Muscle layer of colon (tissue), 2 donors: ENCODE data around the gene CNTNAP5.

ENCODE experiments used
- H3K27ac ChIP-seq: one replicate; pipeline ENCODE4 v1.7.0; 2013; ENCODE audit warnings: low read depth, mild to moderate bottlenecking, low read length, moderate library complexity
- H3K27me3 ChIP-seq, 2 donors: one replicate each; pipeline ENCODE4 v1.7.0; 2013; ENCODE audit warnings: low read length in 2 of 2, mild to moderate bottlenecking in 2 of 2; ENCODE audit not compliant: insufficient read depth in 2 of 2, control insufficient read depth in 1 of 2
- H3K36me3 ChIP-seq: one replicate; pipeline ENCODE4 v1.7.0; 2013; ENCODE audit warnings: mild to moderate bottlenecking, low read length; ENCODE audit not compliant: insufficient read depth
- H3K4me1 ChIP-seq: one replicate; pipeline ENCODE4 v1.7.0; 2013; ENCODE audit warnings: mild to moderate bottlenecking, low read length; ENCODE audit not compliant: insufficient read depth
- H3K4me3 ChIP-seq, 2 donors: one replicate each; pipeline ENCODE4 v1.7.0; 2013; ENCODE audit warnings: low read length in 2 of 2, low read depth in 1 of 2, mild to moderate bottlenecking in 1 of 2, moderate library complexity in 1 of 2
- H3K9ac ChIP-seq: one replicate; pipeline ENCODE4 v1.7.0; 2013; ENCODE audit warnings: low read length
- H3K9me3 ChIP-seq: one replicate; pipeline ENCODE4 v1.7.0; 2013; ENCODE audit warnings: mild to moderate bottlenecking, low read length
- donor health status: abdominal sarcoma.
- donor health status: Adenocarcinoma of cecum.

CNTNAP5 gene

DNA sequence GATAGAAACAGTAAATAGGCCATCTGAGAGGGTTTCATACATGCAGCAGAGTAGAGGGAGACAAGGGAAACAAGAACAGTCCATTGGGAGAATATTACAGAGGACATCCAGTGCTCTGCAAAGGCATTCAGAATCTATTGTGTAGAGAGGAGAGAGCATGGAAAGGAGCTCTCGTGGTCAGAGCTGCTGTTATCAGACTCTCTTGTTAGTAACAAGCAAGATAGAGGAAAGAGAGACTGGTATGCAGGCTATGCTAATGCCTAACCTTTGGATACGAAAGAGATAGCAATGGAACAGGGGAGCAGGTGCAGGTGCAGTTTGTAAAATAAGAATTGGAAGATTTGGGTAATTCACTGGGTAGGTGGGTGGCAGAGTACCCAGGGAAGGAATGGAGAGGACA, 855.9 kb downstream of the CNTNAP5 start:
- Histone ChIP-seq H3K4me3 (no peak overlapping the region), H3K27me3 (no peaks in the 10 kb centered on the region), H3K9ac (no peak overlapping the region)

DNA sequence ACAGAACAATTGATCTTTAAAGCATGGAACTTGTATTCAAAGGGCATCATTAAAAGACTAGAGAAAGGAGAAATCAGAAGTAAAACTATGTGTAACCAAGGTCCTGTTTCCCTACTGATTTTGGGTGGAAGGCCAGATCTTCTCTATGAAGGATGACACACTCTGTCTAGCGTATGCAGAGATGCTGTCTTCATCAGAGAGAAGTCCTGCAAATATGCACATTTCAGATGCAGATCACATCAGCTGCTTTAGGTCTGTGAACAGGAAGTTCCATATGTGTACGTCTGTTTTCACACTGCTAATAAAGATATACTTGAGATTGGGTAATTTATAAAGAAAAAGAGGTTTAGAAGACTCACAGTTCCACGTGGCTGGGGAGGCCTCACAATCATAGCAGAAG, 857.3 kb downstream of the CNTNAP5 start:
- Histone ChIP-seq H3K36me3 (no peaks in the 10 kb centered on the region), H3K27me3 (no peaks in the 10 kb centered on the region), H3K9me3 (no peaks in the 10 kb centered on the region), H3K27ac (no peak overlapping the region), H3K4me1 (no peaks in the 10 kb centered on the region), H3K4me3 (no peak overlapping the region), H3K9ac (no peak overlapping the region)

More for the DNA sequence above, 855.9 kb downstream of the CNTNAP5 start:
- no peak overlapping the region for H3K27ac ChIP-seq
- no peaks in the 10 kb centered on the region for H3K4me1 ChIP-seq
- H3K9me3 ChIP-seq: no peaks in the 10 kb centered on the region
- H3K36me3 ChIP-seq: no peaks in the 10 kb centered on the region

DNA sequence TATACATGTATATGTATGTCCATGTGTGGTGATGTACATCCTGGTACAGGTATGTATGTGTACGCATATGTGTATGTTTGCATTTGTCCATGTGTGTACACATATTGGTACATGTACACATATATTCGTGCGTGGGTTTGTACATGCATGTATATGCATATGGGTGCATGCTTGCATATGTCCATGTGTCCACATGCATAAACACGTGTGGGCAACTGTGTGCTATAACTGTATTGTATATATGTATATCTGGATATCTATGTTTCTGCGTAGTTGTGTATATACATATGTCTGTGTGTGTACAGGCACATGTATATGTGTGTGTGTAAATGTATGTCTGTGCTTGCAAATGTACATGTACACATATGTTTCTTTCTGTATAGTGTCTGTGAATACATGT, 858.5 kb downstream of the CNTNAP5 start:
- Histone ChIP-seq H3K4me1 (no peaks in the 10 kb centered on the region), H3K9ac (no peak overlapping the region), H3K27ac (no peak overlapping the region), H3K9me3 (no peaks in the 10 kb centered on the region), H3K36me3 (no peaks in the 10 kb centered on the region), H3K4me3 (no peak overlapping the region), H3K27me3 (no peaks in the 10 kb centered on the region)

DNA sequence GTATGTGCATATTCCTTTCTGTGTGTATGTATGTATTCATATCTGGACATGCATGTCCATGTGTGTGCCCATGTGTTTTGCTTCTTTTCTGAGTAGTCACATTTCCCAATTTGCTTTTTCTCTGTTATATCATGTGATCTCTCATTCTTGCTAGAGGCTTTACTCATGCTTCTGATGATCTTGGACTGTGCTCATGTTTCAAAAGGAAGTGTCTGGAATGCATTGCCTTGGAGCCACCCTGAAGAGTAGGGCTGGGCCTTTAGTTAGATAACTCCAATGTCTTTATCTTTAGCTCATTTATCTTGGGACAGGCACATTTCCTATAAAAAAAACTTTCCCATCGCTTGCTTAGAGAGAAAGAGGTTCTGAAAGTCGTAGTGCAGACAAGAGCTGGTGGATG, 859.2 kb downstream of the CNTNAP5 start:
- no peak overlapping the region for H3K9ac ChIP-seq
- no peak overlapping the region for H3K27ac ChIP-seq
- H3K4me3 ChIP-seq: no peak overlapping the region
- H3K36me3 ChIP-seq: no peaks in the 10 kb centered on the region
- H3K4me1 ChIP-seq: no peaks in the 10 kb centered on the region
- no peaks in the 10 kb centered on the region for H3K9me3 ChIP-seq
- no peaks in the 10 kb centered on the region for H3K27me3 ChIP-seq

DNA sequence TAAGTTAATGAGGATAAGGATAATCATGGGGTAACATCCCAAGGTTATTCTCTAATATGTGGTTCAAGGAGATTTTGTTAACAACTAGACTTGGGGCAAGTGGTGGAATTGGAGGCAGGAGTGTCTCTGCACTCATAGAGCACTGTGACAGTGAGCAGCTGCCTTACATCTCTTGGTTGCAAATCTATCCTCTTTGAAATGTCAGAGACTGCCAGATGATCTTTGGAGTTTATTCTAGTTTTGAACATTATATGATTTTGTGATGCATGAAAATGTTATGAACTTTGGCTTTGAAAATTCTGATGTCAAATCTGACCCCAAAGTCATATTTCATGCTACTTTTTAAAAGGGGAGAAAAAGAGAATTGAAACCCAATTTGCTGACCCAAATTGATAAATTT, 861.1 kb downstream of the CNTNAP5 start:
- Histone ChIP-seq H3K27me3 (no peaks in the 10 kb centered on the region), H3K27ac (no peak overlapping the region), H3K36me3 (no peaks in the 10 kb centered on the region), H3K9me3 (no peaks in the 10 kb centered on the region), H3K4me3 (no peak overlapping the region), H3K9ac (no peak overlapping the region), H3K4me1 (no peaks in the 10 kb centered on the region)

DNA sequence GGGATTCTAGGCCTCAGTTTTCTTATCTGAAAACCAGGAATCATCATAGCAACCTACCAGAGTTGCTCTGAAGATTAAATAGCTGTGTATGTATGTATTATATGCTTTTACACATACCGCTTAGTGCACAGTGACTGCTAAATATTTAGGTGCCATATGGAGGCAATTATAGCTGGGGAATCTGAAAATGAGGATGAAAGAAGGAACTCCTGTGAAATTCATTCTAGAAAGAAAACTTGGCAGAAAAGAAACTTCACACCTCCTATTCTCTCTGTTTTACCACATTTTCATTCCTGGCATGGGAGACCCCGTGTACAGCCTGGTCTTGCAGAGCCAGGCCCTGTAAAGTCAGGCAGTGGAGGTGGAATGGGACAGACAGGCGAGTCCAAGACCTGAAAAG, 862.4 kb downstream of the CNTNAP5 start:
- no peaks in the 10 kb centered on the region for H3K36me3 ChIP-seq
- H3K27me3 ChIP-seq: no peaks in the 10 kb centered on the region
- no peaks in the 10 kb centered on the region for H3K4me1 ChIP-seq
- H3K9me3 ChIP-seq: no peaks in the 10 kb centered on the region
- H3K4me3 ChIP-seq: no peak overlapping the region
- H3K27ac ChIP-seq: no peak overlapping the region
- H3K9ac ChIP-seq: no peak overlapping the region

DNA sequence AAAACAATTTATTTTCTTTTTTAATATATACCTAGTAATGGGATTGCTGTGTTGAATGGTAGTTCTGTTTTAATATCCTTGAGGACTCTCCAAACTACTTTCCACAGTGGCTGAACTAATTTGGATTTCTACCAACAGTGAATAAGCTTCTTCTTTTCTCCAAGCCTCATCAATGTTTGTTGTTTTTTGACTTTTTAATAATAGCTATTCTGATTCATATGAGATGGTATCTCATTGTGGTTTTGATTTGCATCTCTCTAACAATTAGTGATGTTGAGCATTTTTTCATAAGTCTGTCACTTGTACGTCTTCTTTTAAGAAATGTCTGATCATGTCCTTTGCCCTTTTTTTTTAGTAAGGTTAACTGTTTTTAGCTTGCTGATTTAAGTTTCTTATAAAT, 863.3 kb downstream of the CNTNAP5 start:
- Histone ChIP-seq H3K4me1 (no peaks in the 10 kb centered on the region), H3K36me3 (no peaks in the 10 kb centered on the region), H3K4me3 (no peak overlapping the region), H3K9me3 (no peaks in the 10 kb centered on the region), H3K27ac (no peak overlapping the region), H3K9ac (no peak overlapping the region), H3K27me3 (no peaks in the 10 kb centered on the region)

DNA sequence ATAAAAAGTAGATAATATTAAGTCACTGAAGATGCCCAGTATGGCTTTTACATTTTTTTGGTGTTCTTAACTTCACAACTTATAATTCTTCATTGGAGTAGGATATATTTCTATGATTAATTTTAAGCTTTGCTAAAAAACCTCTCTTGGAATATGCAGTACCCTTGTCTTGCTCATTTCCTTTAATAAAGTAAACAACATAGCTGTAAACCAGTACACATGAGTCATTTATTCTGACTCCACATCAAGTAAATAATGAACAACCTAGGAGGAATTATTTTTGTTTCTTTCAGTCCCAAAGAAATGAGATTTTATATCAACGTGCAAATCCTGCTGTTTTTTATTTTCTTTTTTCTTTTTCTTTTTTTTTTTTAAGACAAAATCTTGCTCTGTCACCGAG, 869.1 kb downstream of the CNTNAP5 start:
- no peaks in the 10 kb centered on the region for H3K9me3 ChIP-seq
- H3K27ac ChIP-seq: no peak overlapping the region
- no peaks in the 10 kb centered on the region for H3K36me3 ChIP-seq
- no peak overlapping the region for H3K4me3 ChIP-seq
- H3K27me3 ChIP-seq: no peaks in the 10 kb centered on the region
- H3K4me1 ChIP-seq: no peaks in the 10 kb centered on the region
- no peak overlapping the region for H3K9ac ChIP-seq

DNA sequence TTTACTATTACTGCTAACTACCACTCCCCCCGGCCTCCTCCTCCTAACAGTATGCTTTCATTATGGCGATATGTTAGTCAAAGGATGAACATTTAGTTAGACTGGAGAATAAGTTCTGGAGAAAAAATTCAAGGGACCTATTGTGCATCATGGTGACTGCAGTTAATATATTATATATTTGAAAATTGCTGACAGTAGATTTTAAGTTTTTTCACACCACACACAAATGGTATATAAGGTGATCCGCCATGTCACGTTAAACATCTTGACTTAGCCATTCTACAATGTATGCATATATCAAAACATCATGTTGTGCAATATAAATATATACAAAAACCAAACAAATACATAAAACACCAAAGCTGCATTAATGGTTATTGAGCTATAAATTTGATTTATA, 873.7 kb downstream of the CNTNAP5 start:
- Histone ChIP-seq H3K27ac (no peak overlapping the region), H3K9ac (no peak overlapping the region), H3K36me3 (no peaks in the 10 kb centered on the region), H3K9me3 (no peaks in the 10 kb centered on the region), H3K4me3 (no peak overlapping the region), H3K27me3 (no peaks in the 10 kb centered on the region), H3K4me1 (no peaks in the 10 kb centered on the region)

DNA sequence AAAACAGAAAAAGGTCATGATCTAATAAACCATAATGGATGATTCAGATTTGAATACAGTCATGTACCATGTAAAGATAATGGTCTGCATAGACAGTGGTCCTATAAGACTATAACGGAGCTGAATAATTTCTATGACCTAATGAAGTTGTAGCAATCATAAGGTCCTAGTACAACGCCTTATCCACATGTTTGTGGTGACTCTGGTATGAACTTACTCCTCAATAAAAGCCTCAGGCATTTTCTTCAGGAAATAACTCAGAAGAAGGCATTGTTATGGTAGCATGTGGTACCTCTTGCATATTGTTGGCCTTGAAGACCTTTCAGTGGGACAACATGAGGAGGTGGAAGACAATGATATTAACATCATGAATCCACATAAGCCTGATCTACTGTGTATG, 883.3 kb downstream of the CNTNAP5 start:
- Histone ChIP-seq H3K27me3 (no peaks in the 10 kb centered on the region), H3K9me3 (no peaks in the 10 kb centered on the region), H3K9ac (no peak overlapping the region), H3K4me3 (no peak overlapping the region), H3K27ac (no peak overlapping the region), H3K4me1 (no peaks in the 10 kb centered on the region), H3K36me3 (no peaks in the 10 kb centered on the region)

DNA sequence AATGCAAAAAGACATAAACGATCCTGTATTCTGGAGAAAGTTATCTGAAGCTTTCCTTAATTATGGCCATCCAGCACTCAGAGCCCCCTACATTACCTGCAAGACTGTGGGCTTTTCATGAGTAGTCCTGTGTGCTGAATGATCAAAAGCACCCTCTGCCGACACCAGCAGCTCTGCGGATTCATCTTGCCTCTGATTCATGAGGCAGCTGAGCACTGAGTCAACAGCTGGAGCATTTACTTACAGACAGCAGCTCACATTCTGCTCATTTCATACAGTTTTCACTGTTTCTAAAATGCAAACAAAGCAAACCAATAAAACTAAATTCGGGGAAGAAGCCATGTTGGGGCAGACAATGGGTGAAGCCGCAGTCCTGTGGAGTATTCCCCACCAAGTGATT, 886.5 kb downstream of the CNTNAP5 start:
- Histone ChIP-seq H3K27ac (no peak overlapping the region), H3K9me3 (no peaks in the 10 kb centered on the region), H3K27me3 (no peaks in the 10 kb centered on the region), H3K4me3 (no peak overlapping the region), H3K36me3 (no peaks in the 10 kb centered on the region), H3K9ac (no peak overlapping the region), H3K4me1 (no peaks in the 10 kb centered on the region)

DNA sequence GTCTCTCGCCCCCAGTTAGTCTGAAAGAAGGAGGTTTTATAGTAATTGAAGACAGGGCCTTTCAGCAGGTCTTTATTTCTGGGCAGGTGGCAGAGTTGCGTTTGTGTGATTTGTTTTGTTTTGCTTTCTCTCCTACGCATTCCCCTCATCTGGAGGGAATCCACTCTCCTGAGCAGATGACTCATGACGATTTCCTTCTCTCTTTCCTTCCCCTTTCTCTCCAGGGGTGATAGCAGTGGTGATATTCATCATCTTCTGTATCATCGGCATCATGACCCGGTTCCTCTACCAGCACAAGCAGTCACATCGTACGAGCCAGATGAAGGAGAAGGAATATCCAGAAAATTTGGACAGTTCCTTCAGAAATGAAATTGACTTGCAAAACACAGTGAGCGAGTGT, 888.8 kb downstream of the CNTNAP5 start:
- H3K9ac ChIP-seq: no peak overlapping the region
- H3K36me3 ChIP-seq: no peaks in the 10 kb centered on the region
- H3K27ac ChIP-seq: no peak overlapping the region
- no peaks in the 10 kb centered on the region for H3K4me1 ChIP-seq
- H3K4me3 ChIP-seq: no peak overlapping the region
- H3K9me3 ChIP-seq: no peaks in the 10 kb centered on the region
- H3K27me3 ChIP-seq: no peaks in the 10 kb centered on the region
